ENCODE results near the gene RHOBTB3. TPM values are rescaled to one million over a fixed set of nuclear protein-coding genes. Genes with fewer than 3 reads are reported as not detected.

RHOBTB3 gene
- total and polyA plus RNA-seq, 10 of the 15 experiments (the other 5 are each of a cell fraction or from before 2014, with no cell fraction given), result 3.6 to 42.8 (median 8.4) TPM

DNA sequence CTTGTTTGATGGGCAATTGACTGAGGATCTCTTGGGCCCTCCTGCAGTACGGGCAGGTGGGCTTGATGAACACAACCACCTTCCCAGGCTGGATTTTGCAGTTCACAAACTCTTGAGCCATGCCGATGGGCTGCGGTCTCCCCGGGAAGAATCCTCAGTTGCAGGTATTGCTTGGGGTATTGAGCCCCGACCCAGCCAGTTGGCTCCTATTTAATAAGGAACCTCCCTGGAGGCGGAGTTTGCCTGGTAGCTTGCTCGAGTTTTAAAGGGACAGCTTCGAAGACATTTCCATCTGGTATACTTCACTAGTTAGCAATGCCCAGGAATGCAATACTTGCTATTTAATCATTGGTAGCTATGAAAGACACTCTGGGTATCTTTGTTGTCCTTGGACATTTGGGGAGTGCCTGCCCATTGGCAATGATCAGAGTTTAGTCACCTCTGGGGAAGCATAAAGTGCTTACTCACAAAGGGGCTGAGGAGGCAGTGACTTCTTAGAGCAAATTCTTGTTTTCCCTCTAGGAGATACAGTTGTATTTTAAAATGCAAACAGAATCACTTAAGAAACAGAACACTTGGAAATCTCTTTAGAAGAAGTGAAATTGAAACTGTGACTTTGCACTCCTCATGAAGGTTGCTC is 91.5 kb downstream of the RHOBTB3 start, which contains the start of gene GLRX (continued):
- TF ChIP-seq, protein P1, sequence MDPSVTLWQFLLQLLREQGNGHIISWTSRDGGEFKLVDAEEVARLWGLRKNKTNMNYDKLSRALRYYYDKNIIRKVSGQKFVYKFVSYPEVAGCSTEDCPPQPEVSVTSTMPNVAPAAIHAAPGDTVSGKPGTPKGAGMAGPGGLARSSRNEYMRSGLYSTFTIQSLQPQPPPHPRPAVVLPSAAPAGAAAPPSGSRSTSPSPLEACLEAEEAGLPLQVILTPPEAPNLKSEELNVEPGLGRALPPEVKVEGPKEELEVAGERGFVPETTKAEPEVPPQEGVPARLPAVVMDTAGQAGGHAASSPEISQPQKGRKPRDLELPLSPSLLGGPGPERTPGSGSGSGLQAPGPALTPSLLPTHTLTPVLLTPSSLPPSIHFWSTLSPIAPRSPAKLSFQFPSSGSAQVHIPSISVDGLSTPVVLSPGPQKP (IDR thresholded peaks at IDR 0.05; ENCODE audit: low read depth, low read length), result peak; percentile 40; the same call in 1 of the 2 replicates
- no peak for TF ChIP-seq STAT1 (conservative IDR thresholded peaks at IDR 0.05)
- TF ChIP-seq POLR2A (IDR thresholded peaks at IDR 0.05; ENCODE audit: low read depth, low read length), result peak; percentile 69
- 0 out of 4 replicates have a peak, but pooled peaks of 1 of the 2 experiments have one; percentile 4 for TF ChIP-seq ETV6 (conservative IDR thresholded peaks at IDR 0.05 in 1 of 2, IDR thresholded peaks at IDR 0.05 in 1 of 2; ENCODE audit: borderline replicate concordance in 1 of 2, low read depth in 1 of 2)
- no peak for TF ChIP-seq GATAD2B (conservative IDR thresholded peaks at IDR 0.05; ENCODE audit: low read depth)
- peak; percentile 40; the same call in 1 of the 2 replicates for TF ChIP-seq IKZF1 (conservative IDR thresholded peaks at IDR 0.05)
- TF ChIP-seq, protein P2, sequence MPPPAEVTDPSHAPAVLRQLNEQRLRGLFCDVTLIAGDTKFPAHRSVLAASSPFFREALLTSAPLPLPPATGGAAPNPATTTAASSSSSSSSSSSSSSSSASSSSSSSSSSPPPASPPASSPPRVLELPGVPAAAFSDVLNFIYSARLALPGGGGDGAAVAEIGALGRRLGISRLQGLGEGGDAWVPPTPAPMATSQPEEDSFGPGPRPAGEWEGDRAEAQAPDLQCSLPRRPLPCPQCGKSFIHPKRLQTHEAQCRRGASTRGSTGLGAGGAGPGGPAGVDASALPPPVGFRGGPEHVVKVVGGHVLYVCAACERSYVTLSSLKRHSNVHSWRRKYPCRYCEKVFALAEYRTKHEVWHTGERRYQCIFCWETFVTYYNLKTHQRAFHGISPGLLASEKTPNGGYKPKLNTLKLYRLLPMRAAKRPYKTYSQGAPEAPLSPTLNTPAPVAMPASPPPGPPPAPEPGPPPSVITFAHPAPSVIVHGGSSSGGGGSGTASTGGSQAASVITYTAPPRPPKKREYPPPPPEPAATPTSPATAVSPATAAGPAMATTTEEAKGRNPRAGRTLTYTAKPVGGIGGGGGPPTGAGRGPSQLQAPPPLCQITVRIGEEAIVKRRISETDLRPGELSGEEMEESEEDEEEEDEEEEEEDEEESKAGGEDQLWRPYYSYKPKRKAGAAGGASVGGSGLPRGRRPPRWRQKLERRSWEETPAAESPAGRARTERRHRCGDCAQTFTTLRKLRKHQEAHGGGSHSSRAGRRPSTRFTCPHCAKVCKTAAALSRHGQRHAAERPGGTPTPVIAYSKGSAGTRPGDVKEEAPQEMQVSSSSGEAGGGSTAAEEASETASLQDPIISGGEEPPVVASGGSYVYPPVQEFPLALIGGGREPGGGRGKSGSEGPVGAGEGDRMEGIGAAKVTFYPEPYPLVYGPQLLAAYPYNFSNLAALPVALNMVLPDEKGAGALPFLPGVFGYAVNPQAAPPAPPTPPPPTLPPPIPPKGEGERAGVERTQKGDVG (CRISPR knock-in tag; IDR thresholded peaks at IDR 0.05), result no peak
- TF ChIP-seq EZH2 (IDR thresholded peaks at IDR 0.05; ENCODE audit: borderline replicate concordance, control insufficient read depth, low read depth, low read length), result no peak
- TF ChIP-seq MTA2 (IDR thresholded peaks at IDR 0.05; ENCODE audit: low read depth), result 0 out of 2 replicates have a peak, but pooled peaks have one; percentile 3
- no peak for TF ChIP-seq RCOR1 (conservative IDR thresholded peaks at IDR 0.05; ENCODE audit: low read depth, low read length)
- TF ChIP-seq SPI1 (IDR thresholded peaks at IDR 0.05; ENCODE audit: borderline replicate concordance, insufficient read depth, low read depth, low read length), result peak; percentile 31; the same call in 1 of the 2 replicates
- TF ChIP-seq POU2F2 (IDR thresholded peaks at IDR 0.05; ENCODE audit: borderline replicate concordance, low read depth, low read length), result no peak
- TF ChIP-seq CBX3 (IDR thresholded peaks at IDR 0.05; ENCODE audit: borderline replicate concordance, low read depth), result no peak
- TF ChIP-seq SMARCA5 (IDR thresholded peaks at IDR 0.05), result no peak
- TF ChIP-seq CBFB (IDR thresholded peaks at IDR 0.05; ENCODE audit: low read depth), result 0 out of 2 replicates have a peak, but pooled peaks have one; percentile 45
- 0 out of 2 replicates have a peak, but pooled peaks have one; percentile 33 for TF ChIP-seq CHD1 (IDR thresholded peaks at IDR 0.05; ENCODE audit: low read depth, low read length)
- TF ChIP-seq, protein P3, sequence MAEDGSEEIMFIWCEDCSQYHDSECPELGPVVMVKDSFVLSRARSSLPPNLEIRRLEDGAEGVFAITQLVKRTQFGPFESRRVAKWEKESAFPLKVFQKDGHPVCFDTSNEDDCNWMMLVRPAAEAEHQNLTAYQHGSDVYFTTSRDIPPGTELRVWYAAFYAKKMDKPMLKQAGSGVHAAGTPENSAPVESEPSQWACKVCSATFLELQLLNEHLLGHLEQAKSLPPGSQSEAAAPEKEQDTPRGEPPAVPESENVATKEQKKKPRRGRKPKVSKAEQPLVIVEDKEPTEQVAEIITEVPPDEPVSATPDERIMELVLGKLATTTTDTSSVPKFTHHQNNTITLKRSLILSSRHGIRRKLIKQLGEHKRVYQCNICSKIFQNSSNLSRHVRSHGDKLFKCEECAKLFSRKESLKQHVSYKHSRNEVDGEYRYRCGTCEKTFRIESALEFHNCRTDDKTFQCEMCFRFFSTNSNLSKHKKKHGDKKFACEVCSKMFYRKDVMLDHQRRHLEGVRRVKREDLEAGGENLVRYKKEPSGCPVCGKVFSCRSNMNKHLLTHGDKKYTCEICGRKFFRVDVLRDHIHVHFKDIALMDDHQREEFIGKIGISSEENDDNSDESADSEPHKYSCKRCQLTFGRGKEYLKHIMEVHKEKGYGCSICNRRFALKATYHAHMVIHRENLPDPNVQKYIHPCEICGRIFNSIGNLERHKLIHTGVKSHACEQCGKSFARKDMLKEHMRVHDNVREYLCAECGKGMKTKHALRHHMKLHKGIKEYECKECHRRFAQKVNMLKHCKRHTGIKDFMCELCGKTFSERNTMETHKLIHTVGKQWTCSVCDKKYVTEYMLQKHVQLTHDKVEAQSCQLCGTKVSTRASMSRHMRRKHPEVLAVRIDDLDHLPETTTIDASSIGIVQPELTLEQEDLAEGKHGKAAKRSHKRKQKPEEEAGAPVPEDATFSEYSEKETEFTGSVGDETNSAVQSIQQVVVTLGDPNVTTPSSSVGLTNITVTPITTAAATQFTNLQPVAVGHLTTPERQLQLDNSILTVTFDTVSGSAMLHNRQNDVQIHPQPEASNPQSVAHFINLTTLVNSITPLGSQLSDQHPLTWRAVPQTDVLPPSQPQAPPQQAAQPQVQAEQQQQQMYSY (CRISPR knock-in tag; IDR thresholded peaks at IDR 0.05), result no peak
